Vagina (tissue), 2 donors: ENCODE measurements around the gene KCNH4. TPM values are rescaled to one million over a fixed set of nuclear protein-coding genes. Genes with fewer than 3 reads are reported as not detected.

Experiments
- DNase-seq, 2 donors: peaks; one replicate each; pipeline ENCODE4 v3.0.0-alpha.2; 2017; ENCODE audit errors: extremely low spot score in 2 of 2
- H3K27ac ChIP-seq: fragments of 200-600 bp; sonication (generic); one replicate; pipeline ENCODE4 v1.5.1; 2019
- H3K27me3 ChIP-seq: fragments of 200-600 bp; sonication (generic); one replicate; pipeline ENCODE4 v1.5.1; 2019
- H3K36me3 ChIP-seq, 2 donors: fragments of 200-600 bp; sonication (generic); one replicate each; pipeline ENCODE4 v1.5.1; 2017 to 2019
- H3K4me1 ChIP-seq: fragments of 200-600 bp; sonication (generic); one replicate; pipeline ENCODE4 v1.5.1; 2019
- H3K4me3 ChIP-seq, 2 donors: fragments of 200-600 bp; sonication (generic); 1 replicate in 1 of 2; 2 replicates in 1 of 2; pipeline ENCODE4 v1.5.1; 2016 to 2019
- H3K9me3 ChIP-seq: fragments of 200-600 bp; sonication (generic); one replicate; pipeline ENCODE4 v1.5.1; 2019
- POLR2A ChIP-seq, 2 donors: fragments of 450-650 bp; IDR thresholded peaks; one replicate each; pipeline ENCODE4 v1.6.1; 2017; ENCODE audit warnings: antibody characterized with exemption in 2 of 2, mild to moderate bottlenecking in 2 of 2, moderate library complexity in 2 of 2
- POLR2AphosphoS5 ChIP-seq, 2 donors: sonication (generic); formaldehyde crosslinking; IDR thresholded peaks; one replicate each; pipeline ENCODE4 v1.9.0; 2017; ENCODE audit warnings: antibody characterized with exemption in 2 of 2, mild to moderate bottlenecking in 2 of 2, low read depth in 1 of 2; ENCODE audit not compliant: insufficient read depth in 1 of 2
- intact Hi-C: fragments of 100-400 bp; cut with DNase I; formaldehyde crosslinking; loops from one replicate; pipeline ENCODE4 v1.15.1; 2023
- total RNA-seq: library from RNA; depleted of rRNA; stranded (reverse); fragments of >200 nt; gene quantifications from one replicate; pipeline ENCODE4 v1.2.3, GENCODE V29; 2016
- TF ChIP-seq, protein P1 (sequence below), 3 experiments: fragments of 450-650 bp in 2 of 3; fragments of 200-600 bp in 1 of 3; sonication (generic) in 1 of 3; IDR thresholded peaks; one replicate each; pipeline ENCODE4 v1.5.1; 2017 to 2019; ENCODE audit warnings: antibody characterized with exemption in 3 of 3, mild to moderate bottlenecking in 2 of 3, moderate library complexity in 2 of 3

The KCNH4 gene
- total RNA-seq, 1 donor from 2014 or later: not detected

DNA sequence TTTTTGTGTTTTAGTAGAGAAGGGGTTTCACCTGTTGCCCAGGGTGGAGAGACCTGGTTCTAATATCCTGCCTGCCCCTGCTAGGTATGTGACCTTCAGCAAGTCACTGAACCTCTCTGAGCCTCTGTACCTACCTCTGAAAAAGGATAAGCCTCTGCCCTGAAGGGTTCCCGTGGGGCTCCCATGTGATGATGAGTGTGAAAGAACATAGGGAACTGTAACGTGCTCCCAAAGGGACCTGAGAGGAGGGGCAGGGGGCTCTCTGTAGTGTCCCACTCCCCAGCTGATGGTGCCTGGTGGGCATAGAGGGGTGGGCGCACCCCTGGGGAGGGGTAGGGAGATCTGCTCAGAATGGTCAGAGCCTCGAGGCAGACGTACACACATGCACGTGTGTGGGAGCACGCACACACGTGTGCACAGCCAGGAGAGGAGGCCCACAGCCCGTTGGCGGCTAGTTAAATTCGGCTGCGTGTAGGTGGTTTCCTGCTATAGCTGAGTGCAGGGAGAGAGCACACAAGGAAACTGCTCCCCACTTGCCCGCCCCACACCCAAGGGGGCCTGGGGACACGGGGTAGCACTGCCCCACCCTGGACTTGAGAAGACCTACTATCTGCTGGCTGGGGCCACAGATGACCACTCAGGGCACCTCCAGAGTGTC lies 6.7 kb downstream of the KCNH4 start:
- Histone ChIP-seq H3K9me3 (no peaks in the 10 kb centered on the region), H3K27me3 (no peaks in the 10 kb centered on the region), H3K4me1 (no peaks in the 10 kb centered on the region), H3K27ac (no peak overlapping the region), H3K4me3 (no peak overlapping the region), H3K36me3 (no peaks in the 10 kb centered on the region)
- TF ChIP-seq POLR2AphosphoS5 (IDR thresholded peaks at IDR 0.05; ENCODE audit: insufficient read depth in 1 of 2, low read depth in 1 of 2): no peak
- TF ChIP-seq POLR2A (IDR thresholded peaks at IDR 0.05): no peak
- TF ChIP-seq, protein P1, sequence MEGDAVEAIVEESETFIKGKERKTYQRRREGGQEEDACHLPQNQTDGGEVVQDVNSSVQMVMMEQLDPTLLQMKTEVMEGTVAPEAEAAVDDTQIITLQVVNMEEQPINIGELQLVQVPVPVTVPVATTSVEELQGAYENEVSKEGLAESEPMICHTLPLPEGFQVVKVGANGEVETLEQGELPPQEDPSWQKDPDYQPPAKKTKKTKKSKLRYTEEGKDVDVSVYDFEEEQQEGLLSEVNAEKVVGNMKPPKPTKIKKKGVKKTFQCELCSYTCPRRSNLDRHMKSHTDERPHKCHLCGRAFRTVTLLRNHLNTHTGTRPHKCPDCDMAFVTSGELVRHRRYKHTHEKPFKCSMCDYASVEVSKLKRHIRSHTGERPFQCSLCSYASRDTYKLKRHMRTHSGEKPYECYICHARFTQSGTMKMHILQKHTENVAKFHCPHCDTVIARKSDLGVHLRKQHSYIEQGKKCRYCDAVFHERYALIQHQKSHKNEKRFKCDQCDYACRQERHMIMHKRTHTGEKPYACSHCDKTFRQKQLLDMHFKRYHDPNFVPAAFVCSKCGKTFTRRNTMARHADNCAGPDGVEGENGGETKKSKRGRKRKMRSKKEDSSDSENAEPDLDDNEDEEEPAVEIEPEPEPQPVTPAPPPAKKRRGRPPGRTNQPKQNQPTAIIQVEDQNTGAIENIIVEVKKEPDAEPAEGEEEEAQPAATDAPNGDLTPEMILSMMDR (IDR thresholded peaks at IDR 0.05): no peak
- DNase-seq: no peak
- intact Hi-C loops: no loop called here

DNA sequence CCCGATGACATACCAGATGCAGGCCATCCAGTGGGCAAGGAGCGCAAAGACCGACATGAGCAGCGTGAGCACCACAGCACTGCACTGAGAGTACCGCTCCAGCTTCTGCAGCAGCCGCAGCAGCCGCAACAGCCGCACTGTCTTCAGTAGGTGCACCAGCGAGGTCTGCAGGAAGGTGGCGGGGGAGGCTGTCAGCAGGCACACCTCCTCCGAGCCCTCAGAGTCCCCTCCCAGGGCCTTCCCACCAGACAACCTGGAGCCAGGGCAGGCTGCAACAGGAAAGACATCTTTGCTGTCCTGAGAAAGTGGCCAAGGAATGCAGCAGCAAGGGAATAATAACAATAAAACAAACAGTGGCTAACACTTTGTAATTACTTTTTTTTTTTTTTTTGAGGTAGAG lies 9.1 kb downstream of the KCNH4 start:
- Histone ChIP-seq H3K36me3 (no peaks in the 10 kb centered on the region), H3K27me3 (no peaks in the 10 kb centered on the region), H3K9me3 (no peaks in the 10 kb centered on the region), H3K4me3 (no peak overlapping the region), H3K4me1 (no peaks in the 10 kb centered on the region), H3K27ac (no peak overlapping the region)
- TF ChIP-seq POLR2A (IDR thresholded peaks at IDR 0.05) (no peak), POLR2AphosphoS5 (IDR thresholded peaks at IDR 0.05; ENCODE audit: insufficient read depth in 1 of 2, low read depth in 1 of 2) (no peak)
- TF ChIP-seq, protein P1 (IDR thresholded peaks at IDR 0.05): no peak
- intact Hi-C loops: no loop called here
- DNase-seq: no peak

DNA sequence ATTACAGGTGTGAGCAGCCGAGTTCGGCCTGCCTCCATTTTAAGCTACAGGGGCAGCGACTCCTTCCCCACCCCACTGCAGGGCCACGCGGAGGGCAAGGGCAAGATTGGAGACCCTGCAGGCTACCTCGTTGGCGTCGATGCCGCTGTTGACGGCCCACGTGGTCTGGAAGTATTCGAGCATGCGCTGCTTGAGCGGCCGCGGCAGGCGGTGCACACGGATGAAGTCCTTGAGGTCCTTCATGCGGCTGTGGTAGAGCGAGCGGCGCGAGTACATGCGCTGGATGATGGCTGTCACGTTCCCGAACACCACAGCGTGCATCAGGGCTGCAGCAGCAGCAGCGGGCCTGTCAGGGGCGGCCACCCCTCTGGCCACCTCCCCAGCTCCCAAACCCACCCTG lies 11.6 kb downstream of the KCNH4 start:
- no peak for DNase-seq
- intact Hi-C loops: no loop called here
- no peaks in the 10 kb centered on the region for H3K4me1 ChIP-seq
- H3K27me3 ChIP-seq: no peaks in the 10 kb centered on the region
- no peak overlapping the region for H3K27ac ChIP-seq
- H3K36me3 ChIP-seq: no peaks in the 10 kb centered on the region
- TF ChIP-seq POLR2A (IDR thresholded peaks at IDR 0.05) (no peak), POLR2AphosphoS5 (IDR thresholded peaks at IDR 0.05; ENCODE audit: insufficient read depth in 1 of 2, low read depth in 1 of 2) (no peak)
- TF ChIP-seq, protein P1 (IDR thresholded peaks at IDR 0.05): no peak
- no peak overlapping the region for H3K4me3 ChIP-seq
- H3K9me3 ChIP-seq: no peaks in the 10 kb centered on the region

DNA sequence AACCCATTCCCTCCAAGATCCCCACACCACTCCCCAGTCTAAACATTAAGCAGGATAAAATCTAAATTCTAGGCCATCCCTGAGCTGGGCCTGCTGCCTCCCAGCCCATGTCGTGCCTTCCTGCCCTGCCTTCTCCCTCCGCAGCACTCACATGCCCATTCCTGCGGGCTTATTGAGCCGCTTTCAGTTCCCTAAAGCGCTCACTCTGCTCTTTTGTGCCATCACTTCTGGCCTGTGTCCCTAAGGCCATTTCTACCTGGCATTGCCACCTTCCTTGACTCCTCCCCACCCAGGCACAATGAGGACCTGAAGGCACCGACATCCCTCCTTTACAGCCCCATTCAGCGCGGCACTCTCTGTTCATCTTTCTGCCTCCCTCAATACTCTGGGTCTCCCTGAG lies 13.1 kb downstream of the KCNH4 start:
- Histone ChIP-seq H3K4me1 (no peaks in the 10 kb centered on the region), H3K9me3 (no peaks in the 10 kb centered on the region), H3K4me3 (no peak overlapping the region), H3K36me3 (no peaks in the 10 kb centered on the region), H3K27ac (no peak overlapping the region), H3K27me3 (no peaks in the 10 kb centered on the region)
- intact Hi-C loops: no loop called here
- no peak for DNase-seq
- TF ChIP-seq POLR2AphosphoS5 (IDR thresholded peaks at IDR 0.05; ENCODE audit: insufficient read depth in 1 of 2, low read depth in 1 of 2) (no peak), POLR2A (IDR thresholded peaks at IDR 0.05) (no peak)
- TF ChIP-seq, protein P1 (IDR thresholded peaks at IDR 0.05): no peak

DNA sequence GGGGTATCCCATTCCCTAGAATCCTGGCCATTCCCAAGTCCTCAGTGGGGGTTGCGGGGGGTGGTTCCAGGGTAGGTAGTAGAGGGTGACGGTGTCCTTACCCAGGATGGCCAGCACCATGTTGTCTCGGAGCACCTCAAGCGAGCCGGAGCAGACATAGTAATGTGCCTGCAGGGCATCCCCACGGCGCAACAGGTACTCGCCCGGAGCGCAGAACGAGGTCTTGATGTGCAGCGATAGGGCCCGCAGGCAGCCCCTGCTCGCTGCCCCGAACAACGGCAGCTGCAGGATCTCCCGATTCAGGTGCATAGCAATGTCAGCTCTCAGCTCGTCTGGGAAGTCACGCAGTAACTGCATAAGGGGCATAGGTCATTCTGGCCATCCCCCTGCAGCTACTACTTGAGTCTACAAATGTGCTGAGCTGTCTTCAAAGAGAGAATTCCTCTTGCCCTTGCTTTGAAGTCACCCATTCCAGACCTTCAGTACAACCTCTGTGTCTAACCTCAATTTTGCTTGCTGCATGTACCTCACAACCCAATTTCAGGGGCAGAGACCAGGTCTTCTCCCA lies 14.7 kb downstream of the KCNH4 start:
- no peaks in the 10 kb centered on the region for H3K36me3 ChIP-seq
- DNase-seq: no peak
- no peaks in the 10 kb centered on the region for H3K27me3 ChIP-seq
- H3K4me1 ChIP-seq: no peaks in the 10 kb centered on the region
- TF ChIP-seq, protein P1 (IDR thresholded peaks at IDR 0.05): no peak
- no peak for TF ChIP-seq POLR2AphosphoS5 (IDR thresholded peaks at IDR 0.05; ENCODE audit: insufficient read depth in 1 of 2, low read depth in 1 of 2)
- no peak for TF ChIP-seq POLR2A (IDR thresholded peaks at IDR 0.05)
- no peaks in the 10 kb centered on the region for H3K9me3 ChIP-seq
- intact Hi-C loops: no loop called here
- H3K4me3 ChIP-seq: no peak overlapping the region
- H3K27ac ChIP-seq: no peak overlapping the region
